HG03196 (cell line): Measurements from ENCODE around the gene OR2L13.
"Not testable (repeated sequence)": the region's sequence is repeated elsewhere in the genome, so short reads cannot be mapped to it uniquely, and the experiment has no call there.

Experiments used
- ATAC-seq: cut with Tn5 transposase; IDR thresholded peaks from one replicate; pipeline ENCODE4 v1.9.1; 2021; ENCODE audit not compliant: unreplicated experiment

OR2L13 gene

DNA sequence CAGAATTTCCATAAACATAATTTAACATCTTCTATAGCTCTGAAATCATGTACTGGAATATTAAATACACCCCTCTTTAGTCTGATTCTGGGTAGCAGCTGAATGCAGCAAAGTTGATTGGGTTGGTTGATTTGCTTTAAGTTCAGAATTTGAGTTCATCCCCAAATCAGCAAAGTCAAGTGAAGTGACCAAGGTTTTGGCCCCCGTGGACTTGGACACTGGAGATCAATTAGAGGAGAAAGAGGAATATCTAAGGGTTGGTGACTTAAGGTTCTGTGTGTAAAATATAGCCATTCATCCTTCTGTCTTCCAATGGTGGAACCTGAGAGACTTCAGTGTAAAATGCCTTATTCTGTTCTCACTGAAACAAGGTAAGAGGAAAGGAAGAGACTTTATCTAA, at the start of gene OR2L13:
Gene OR2L13, plus strand, starts transcription at position 301 of the 400 bp plus-strand sequence. CDS start 4,192 bp downstream, outside the sequence.
- no peak for ATAC-seq

DNA sequence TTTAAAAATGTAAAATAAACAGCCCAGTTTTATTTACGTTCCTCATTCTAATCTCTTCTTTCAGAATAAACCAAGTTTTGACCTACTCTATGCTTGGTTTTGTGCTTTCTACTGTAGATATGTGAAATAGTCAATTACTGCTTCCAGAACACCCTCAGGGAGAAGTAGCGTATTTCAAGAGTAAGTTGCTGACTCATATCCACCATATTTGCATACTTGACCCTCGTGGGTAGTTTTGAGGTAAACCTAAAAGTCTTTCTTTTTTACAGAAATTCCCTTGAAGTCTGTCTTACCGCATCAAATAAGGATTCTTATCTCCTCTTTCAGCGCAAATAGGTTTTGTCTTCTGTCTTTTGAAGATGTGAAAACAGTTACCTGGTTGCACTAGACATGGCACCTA, 49.8 kb upstream of the OR2L13 start:
- no peak for ATAC-seq

DNA sequence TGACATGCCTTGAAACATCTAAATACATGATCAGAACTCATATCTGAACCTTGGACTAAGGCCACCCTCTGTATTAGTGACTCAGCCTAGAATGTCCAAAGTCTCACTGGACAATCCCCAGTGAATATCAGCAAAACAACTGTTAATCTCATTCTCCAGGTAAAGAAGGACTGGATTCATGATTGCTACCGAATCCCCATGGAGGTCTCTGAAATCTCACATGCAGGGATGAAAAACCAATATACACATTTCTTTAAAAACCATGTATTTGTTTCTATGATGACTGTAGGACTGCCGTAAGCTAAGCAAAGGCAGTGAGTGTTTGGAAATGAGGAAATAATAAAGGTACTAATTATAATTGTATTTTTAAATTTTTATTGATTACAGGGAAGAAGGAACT, 48.4 kb upstream of the OR2L13 start, which contains the start of gene OR2L3:
Gene OR2L3, plus strand, starts transcription at position 301 of the 400 bp plus-strand sequence. CDS start 13,846 bp downstream, outside the sequence.
- no peak for ATAC-seq

- ATAC-seq, result no peak
Measured at GRCh38 chr1:248047008-248047407, 48.0 kb upstream of the OR2L13 start.

GRCh38 chr1:248054671-248055070, 40.3 kb upstream of the OR2L13 start:
- no peak for ATAC-seq

GRCh38 chr1:248055261-248055660, 39.7 kb upstream of the OR2L13 start:
- ATAC-seq, result no peak

DNA sequence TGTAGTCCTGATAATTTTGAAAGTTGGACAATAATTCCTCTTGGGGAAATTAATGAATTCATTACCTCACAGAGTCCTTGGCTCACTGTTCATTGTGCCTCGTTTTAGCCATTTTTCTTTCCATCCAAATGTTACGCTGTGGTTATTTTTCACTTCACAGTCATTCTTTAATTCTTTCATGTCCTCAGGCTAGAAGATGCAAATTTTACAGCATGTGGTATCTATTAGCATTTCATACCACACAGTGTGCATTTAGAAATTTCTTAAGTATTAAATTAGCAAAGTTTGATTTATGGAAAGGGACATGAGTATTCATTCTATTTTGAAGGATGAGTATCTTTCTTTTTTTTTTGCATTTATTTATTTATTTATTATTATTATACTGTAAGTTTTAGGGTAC, 29.9 kb upstream of the OR2L13 start:
- no peak for ATAC-seq

GRCh38 chr1:248065604-248066003, 29.4 kb upstream of the OR2L13 start:
- no peak for ATAC-seq

- ATAC-seq, result not testable (repeated sequence)
Measured at GRCh38 chr1:248083864-248084263, 11.1 kb upstream of the OR2L13 start.

DNA sequence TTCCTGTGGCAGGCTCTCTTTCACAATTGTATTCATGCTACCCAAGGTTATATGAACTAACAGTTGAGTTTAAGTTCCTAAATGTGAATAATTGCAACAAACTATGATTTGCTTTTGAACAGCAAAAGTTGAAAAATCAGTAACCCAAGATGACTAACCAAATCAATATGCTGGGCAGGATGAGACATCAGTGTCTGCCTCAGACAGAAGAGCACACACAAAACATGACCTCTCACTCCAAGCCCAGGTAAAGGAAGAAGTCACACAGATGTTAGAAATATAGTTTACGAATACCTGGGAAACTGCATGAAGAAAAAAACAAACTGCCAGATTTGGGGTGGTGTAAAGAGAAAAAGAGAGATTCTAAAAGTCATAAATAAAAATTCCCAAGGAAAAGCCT, 3.5 kb downstream of the OR2L13 start:
- ATAC-seq, result no peak

DNA sequence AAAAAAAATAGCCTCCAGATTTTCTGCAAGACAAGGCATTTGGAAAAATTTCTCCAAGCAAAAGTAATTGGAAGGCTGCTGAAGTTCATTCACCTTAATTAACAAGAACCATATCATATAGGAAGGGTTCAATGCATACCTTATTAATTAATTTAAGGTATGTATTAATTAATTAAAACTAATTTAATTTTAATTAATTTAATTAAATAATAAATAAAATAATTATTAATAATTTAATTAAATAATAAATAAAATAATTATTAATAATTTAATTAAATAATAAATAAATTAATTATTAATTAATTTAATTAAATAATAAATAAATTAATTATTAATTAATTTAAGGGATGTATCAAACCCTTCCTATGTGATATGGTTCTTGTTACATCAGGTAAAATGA, 7.9 kb downstream of the OR2L13 start:
- no peak for ATAC-seq

GRCh38 chr1:248111157-248111556, 16.2 kb downstream of the OR2L13 start:
- ATAC-seq, result no peak

- ATAC-seq, result no peak
Measured at GRCh38 chr1:248114890-248115289, 19.9 kb downstream of the OR2L13 start.

DNA sequence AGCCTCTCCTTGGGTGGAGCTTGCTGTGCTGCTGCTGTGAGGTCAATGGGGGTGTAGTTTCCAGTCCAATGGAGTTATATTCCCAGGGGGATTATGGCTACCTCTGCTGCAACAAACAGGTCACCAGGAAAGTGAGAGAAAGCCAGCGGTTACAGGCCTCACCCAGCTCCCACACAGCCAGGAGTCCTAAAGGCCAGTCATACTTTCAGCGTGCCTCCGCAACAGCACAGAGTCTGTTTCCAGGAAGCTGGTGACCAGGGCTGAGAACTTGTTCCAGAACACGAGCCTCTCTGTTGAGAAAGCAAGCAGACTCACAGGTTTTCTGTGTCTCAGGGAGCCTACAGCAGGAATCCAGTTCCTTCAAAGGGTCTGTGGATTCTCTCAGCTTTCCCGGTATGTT, 32.7 kb downstream of the OR2L13 start:
- ATAC-seq, result no peak

- ATAC-seq, result no peak
Measured at GRCh38 chr1:248136811-248137210, 41.8 kb downstream of the OR2L13 start.

DNA sequence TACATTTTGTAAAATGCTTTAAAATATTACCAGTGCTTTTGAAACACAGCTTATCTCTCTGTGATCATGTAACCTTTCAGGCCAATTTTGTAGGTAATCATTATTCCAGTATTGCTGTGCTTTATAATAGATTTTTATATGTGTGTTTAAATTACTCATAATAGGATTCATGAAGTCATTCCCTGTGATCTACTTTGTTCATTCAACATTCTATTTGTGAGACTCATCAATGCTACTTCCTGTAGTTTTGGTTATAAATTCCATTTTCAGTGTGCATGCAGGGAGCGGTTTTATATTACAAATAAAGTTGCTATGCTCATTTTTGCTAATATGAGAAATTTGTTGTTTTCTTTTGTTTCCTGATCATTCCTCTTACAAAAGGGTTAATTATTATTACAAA, 45.9 kb downstream of the OR2L13 start:
- no peak for ATAC-seq

- ATAC-seq, result no peak
Measured at GRCh38 chr1:248143311-248143710, 48.3 kb downstream of the OR2L13 start.

- ATAC-seq, result no peak
Measured at GRCh38 chr1:248144513-248145198, 49.7 kb downstream of the OR2L13 start, which contains the start of gene OR2M5. OR2M5 (plus strand) TSS chr1:248145148; CDS start chr1:248145148, 0 bp downstream.
